ENCODE results near the gene IQSEC3.
"Not testable (repeated sequence)": the region's sequence is repeated elsewhere in the genome, so short reads cannot be mapped to it uniquely, and the experiment has no call there.

DNA sequence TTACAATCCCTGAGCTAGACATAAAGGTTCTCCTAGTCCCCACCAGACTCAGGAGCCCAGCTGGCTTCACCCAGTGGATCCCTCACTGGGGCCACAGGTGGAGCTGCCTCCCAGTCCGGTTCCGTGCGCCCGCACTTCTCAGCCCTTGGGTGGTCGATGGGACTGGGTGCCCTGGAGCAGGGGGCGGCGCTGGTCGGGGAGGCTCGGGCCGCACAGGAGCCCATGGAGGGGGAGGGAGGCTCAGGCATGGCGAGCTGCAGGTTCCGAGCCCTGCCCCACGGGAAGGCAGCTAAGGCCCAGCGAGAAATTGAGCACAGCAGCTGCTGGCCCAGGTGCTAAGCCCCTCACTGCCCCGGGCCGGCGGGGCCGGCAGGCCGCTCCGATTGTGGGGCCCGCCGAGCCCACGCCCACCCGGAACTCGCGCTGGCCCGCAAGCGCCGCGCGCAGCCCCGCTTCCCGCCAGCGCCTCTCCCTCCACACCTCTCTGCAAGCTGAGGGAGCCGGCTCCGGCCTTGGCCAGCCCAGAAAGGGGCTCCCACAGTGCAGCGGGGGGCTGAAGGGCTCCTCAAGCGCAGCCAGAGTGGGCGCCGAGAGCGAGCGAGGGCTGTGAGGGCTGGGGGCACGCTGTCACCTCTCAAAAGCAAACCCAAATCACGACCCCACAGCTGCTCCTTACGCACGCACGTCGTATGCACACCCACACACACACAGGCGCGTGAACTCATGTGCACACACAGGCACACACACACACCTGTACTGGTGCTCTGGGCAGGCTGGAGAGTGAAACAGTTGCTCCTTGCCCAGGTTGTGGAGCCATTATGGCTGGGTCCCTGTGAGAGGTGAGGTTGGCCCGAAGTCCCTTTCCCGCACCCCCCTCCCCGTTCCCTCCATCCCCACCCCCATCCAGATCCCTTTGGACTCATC lies 121.7 kb downstream of the IQSEC3 start:
- TF ChIP-seq, protein P1, sequence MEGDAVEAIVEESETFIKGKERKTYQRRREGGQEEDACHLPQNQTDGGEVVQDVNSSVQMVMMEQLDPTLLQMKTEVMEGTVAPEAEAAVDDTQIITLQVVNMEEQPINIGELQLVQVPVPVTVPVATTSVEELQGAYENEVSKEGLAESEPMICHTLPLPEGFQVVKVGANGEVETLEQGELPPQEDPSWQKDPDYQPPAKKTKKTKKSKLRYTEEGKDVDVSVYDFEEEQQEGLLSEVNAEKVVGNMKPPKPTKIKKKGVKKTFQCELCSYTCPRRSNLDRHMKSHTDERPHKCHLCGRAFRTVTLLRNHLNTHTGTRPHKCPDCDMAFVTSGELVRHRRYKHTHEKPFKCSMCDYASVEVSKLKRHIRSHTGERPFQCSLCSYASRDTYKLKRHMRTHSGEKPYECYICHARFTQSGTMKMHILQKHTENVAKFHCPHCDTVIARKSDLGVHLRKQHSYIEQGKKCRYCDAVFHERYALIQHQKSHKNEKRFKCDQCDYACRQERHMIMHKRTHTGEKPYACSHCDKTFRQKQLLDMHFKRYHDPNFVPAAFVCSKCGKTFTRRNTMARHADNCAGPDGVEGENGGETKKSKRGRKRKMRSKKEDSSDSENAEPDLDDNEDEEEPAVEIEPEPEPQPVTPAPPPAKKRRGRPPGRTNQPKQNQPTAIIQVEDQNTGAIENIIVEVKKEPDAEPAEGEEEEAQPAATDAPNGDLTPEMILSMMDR (IDR thresholded peaks at IDR 0.05), result not testable (repeated sequence)
- TF ChIP-seq POLR2A (IDR thresholded peaks at IDR 0.05), result not testable (repeated sequence)

Measured in body of pancreas (tissue), 4 donors.